GM21390 (cell line): ENCODE data around the gene CISH.

ENCODE experiments used
- ATAC-seq: cut with Tn5 transposase; IDR thresholded peaks from one replicate; pipeline ENCODE4 v1.9.1; 2021; ENCODE audit not compliant: unreplicated experiment

CISH gene

DNA sequence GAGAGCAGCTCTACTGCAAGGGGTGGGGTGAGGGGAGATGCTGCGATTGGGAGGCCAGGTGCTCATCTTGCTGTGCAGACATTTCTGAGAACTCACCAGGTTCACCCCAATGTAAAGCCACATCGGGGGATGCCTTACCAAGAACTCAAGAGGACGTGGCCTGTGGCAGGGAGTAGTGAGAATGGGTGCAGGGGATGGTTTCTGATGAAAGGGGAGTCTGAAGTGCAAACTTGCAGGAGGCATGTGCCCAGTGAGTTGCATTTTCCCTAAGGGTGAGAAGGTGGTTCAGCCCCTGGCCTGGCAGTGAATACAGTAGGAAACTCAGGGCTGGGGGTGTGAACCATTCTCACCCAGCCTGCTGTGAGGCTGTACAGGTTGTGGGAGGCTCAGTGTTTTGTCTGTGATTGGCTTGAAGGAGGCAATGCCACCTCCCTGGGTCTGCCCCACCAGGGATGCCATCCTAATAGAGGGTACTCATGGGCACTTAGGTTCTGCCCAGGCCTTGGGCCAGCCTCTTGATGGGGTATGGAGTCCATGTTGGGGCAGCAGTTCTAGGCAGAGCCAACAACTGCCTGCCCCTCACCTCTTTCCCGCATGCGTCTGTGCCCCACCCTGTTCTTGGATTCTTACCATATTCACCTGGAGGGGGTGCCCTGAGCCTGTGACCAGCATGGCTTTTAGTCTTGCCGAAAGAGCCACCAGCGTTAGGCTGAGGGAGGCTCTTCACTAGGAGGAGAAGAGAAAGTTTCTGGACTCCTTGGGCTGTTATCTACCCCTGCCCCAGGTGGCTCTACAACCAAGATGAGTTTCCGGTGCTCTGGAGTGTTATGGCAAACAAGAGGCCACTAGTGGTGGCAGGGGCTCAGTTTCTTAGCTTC lies 37.8 kb downstream of the CISH start:
- ATAC-seq: no peak

DNA sequence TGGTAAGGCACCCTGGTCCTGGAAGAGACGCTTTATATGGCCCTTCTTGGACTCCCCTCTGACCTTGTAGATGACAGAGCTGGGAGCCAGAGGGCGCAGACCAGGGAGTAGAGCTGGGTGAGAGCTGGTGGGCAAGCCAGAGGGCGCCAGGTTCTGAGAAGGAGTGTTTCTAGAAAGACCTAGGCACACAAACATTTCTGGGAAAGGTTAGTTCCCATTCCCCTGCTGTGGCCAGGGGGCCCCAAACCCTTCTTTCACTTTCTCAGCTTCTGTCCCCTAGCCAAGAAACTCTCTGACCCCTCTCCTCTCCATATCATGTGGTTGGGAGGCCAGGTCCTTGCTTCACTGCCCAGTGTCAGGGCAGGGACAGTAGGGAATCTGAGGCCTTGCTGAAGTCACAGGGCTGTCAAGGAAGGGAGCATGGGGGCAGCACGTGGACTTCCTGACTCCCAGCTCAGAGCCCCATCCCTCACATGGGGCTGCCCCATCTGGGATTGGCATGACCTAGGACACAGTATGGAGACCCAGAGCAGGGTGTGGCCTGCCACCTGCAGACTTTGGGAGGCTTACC lies 38.7 kb downstream of the CISH start:
- ATAC-seq: no peak

DNA sequence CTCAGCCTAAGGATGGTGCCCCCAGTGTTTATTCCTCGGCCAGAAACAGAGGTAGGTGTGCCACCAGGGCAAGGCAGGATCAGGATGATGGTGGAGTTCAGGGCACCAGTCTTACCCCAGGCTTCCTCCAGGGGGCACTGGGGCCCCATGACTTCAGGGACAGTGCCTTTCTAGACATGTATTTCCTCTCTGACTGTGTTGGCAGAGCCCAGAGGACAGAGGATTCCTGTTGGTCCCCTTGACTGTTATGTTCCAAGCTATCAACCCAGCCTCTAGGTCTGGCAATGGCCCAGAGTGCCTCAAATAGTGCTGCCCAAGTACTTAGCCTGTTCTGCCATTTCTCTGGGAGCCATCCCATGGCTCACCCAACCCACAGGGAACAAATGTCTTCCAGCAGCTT lies 39.4 kb downstream of the CISH start:
- no peak for ATAC-seq

DNA sequence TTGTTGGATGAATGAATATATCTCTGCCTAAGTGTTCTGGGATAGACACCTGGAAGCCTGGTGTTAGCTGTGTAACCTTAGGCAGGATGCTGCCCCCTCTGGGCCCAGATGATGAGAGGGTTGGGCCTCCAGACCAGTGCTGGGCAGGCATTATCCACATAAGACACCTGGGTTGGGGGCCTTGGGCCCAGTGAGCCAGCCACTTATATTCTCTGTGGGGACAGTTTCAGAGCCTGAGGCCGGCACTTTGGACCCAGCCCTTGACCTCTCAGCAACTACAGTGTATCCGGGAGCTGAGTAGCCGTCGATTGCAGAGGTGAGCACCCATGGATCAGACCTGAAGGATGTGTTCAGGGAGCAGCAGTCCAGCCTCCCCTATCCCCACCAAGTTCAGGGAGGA lies 40.1 kb downstream of the CISH start:
- no peak for ATAC-seq

DNA sequence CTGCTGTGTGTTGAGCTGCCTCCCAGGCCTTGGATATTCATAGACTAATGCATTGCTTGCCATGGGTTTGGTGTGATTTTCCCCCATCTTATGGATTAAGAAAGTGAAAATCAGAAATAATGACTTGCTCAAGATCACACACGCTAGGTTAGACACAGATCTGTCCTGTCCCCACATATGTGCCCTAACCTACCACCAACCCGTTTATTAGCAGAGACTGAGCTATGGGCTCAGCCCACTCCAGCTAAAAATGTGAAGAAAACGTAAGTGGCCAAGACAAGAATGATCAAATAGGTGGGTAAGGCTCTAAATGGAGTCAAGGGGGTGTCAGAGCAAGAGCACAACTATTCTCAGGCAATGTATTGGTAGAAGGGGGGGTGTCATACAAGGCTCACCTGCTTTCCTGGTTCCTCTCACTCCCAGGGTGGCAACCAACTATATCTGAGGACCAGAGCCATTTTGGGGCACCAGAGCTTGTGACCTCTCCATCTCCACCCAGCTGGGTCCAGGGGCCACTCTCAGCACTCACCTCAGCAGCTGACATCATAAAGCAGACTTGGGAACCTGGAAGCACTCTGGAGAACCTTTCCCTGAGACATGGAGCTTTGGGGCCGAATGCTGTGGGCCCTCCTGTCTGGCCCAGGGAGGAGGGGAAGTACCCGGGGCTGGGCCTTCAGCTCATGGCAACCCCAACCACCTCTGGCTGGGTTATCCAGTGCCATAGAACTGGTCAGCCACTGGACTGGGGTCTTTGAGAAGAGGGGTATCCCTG lies 40.9 kb downstream of the CISH start:
- ATAC-seq: no peak

DNA sequence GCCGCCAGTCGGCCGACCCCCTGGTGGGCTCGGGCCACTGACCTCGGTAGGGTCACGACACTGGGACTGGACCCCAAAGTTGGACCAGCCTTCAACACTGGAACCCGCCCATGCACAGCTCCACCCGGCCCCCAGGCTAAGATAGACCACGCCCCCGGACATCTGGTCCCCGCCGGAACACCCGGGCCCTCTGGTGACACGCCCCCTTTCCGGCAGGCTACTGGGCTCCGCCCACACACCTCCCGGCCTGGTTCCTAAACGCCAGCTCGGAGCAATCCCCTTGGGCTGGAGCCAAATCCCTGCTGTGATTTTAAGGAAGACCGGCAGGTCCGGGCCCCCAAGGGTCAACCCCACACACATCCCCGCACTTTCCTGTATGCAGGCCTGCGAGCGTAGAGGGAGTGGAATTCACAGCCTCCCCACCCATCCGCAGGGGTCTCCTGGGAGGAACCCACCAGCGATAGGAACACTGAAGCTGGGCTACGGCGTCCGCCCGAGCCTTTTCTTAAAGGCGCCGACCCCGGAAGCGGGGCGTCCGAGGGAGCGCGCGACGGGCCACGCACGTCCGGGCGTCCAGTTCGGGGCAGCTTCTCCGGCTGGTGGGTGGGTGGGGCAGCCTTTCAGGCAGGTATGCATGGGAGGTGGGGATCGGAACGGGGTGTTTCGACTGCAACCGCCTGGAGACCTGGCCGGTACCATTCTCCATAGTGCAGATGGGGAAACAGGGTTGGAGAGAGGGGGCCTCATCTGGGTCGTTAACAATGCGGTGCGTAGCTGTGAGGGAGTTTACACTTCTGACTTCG lies 42.4 kb downstream of the CISH start, which contains the start of gene HEMK1:
HEMK1 (plus strand) TSS at position 576 of the 803 bp plus-strand sequence. CDS start 1,583 bp downstream, outside the sequence.
- ATAC-seq: peak; percentile 60

DNA sequence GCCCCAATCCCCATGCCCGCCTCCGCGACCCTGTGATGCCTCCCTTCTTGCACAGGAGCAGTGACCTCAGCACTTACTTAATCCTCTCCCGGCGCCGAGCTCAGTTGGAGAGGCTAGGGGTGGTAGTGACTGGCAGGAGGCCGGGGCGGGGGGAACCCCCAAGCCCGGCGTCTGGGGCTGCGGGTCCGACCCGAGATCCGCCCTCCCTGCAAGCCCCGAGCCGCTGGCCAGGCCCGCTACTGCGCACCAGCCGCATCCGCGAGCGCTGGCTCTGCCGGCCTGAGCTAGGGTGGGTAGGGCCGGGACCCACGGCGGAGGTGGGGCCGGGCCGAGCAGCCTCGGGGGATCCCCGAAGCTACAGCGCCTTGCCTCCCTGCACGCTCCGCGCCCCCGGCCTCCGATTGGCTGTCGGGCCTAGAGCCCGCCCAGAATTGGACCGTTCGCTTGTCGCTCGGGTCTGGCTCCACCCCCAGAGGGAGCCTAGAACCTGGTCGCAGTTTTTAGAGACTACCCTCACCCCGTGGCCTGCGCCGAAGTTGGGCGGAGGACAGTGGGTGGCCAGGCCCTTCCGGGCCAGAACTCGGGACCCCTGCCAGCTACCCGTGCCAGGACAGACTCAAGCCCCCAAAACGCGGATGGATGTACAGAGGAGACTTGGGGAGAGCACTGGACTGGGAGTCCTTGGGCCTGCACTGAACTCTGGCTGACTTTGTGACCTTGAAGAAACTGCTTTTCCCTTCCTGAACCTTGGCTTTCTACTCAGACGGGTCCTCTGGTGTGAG lies 44.0 kb downstream of the CISH start, which contains the start of gene C3orf18:
C3orf18 (minus strand) TSS at position 362 of the 782 bp plus-strand sequence. CDS start 2,048 bp downstream, outside the sequence.
- peak; percentile 82 for ATAC-seq

DNA sequence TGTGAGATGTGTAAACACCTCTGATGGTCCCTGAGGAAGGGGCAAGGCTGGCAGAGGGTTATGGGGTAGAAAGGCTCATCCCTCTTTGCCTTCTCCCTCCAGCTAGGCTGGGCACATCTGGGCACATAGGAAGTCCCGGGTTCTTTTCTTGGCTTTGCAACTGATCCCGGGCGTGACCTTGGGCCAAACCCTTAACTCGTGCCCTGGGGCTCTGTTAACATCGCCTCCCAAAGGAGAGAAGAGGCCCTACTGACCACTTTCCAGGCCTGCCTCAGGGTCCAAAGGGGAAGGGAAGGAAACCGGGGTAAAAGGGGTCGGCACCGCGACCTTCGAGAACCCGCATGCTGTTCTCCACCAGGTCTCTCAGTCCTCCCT lies 44.6 kb downstream of the CISH start:
- no peak for ATAC-seq

DNA sequence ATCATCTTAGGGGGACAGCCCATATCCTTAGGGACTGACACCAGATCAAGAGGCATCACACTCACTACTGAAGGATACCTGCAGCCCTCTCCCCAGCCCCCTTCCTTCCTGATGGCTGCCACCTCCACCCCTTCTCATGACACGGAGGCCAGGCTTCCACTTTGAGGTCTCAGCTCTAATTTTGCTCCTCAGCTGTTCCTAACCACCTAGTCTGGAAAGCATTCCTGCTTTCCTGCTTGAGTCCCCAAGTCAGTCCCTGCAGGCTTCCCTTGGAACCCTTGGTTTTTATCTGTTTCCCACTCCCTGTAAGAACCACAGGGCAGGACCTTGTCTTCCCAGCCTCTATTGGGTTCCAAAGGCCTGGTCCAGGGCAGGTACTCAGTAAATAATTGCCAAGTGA lies 47.3 kb downstream of the CISH start:
- no peak for ATAC-seq

DNA sequence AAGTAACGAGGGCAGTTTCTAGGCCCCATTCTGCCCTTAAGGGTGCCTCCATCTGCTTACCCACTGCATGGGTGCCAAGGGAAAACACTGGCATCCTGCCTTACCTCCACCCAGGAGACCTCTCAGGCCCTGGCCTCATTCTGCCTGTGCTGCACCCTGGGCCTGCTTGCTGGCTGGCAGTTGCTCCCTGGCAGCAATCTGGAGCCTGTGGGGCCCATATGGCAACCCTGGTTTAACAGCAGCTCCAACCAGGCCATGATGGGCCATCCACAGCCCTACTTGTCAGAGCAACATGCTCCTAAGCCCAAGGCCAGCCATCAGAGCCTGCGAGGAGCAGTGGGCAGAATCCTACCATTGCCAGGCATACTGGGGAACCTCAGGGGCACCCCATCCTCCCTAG lies 47.7 kb downstream of the CISH start:
- ATAC-seq: no peak

DNA sequence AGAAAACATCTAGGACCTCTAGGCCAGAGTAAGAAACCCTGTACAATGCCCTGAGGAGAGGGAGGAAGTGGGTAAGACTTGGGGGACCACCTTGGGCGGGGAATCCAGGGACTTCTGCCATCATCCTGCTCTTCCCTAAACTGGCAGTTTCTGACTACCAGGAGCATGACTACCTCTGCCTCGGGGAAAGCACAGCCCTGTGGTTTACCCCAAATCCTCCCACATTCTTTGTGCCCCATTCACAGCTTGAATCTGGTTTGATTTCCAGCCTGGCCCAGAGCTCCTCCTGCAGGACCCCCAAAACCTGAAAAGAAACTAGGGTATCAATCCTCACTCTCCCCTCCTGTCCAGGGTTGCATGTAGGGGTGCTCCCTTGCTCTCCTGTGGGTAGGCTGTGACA lies 48.7 kb downstream of the CISH start:
- ATAC-seq: no peak

DNA sequence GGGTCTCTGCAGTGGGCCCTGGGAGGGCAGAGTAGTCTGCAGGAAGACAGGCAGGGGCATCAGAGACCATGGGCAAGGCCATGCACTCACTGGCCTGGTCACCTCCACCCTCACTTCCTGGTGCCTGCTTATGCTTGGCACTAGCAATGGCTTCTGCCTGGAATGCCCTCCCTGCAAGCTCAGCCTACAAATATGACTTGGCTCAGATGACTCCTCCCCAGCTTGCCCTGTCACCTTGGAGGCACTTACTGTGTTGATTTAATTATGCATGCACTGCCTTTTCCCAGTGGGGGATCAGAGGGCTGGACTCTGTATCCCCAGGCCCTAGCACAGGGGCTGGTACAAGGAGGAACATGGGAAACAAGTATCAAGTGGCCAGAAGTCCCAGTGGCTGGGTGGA lies 51.9 kb downstream of the CISH start:
- ATAC-seq: no peak

DNA sequence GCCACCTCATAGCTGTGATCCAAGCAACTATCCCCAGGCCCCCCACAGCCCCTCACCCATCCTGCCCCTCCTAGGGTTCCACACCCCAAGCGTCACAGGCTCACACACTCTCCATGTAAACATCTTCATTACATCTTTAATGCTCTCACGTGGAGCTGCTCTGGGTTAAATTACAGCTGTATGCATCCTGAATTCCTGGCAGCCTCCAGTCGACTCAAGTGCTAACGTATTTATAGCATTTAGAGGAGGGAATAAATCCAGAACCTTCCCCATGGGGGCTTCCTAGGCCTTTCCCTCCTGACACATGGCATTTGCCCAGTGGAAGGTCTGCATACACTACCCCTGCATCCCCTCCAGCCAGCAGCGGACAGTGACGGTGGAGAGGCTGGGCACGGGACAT lies 53.7 kb downstream of the CISH start:
- no peak for ATAC-seq

DNA sequence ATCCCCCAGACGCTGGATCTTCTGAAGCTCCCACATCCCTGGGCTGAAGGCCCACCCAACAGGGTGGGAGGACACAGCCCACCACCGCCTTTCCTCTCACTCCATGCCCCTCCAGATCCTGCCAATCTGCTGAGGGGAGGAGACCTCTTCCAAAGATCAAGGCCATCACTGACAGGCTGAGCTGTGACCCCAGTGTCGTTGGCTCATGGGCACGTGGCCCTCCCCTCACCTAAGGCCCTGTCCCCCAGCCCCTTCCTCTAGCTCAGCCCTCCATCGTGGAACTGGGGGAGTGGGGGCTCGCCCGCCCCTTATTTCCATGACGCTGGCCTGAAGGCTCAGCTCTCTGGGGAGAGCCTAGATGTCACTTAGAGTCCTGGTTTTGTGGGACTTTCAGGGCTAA lies 54.5 kb downstream of the CISH start:
- no peak for ATAC-seq
